Measurements from ENCODE around the gene ABCD1. TPM values are rescaled to one million over a fixed set of nuclear protein-coding genes. Genes with fewer than 3 reads are reported as not detected.
"Not testable (repeated sequence)": the region's sequence is repeated elsewhere in the genome, so short reads cannot be mapped to it uniquely, and the experiment has no call there.

Gene ABCD1
- total and polyA plus RNA-seq, 2 experiments from 2014 or later: 10.5 to 14.2 TPM

DNA sequence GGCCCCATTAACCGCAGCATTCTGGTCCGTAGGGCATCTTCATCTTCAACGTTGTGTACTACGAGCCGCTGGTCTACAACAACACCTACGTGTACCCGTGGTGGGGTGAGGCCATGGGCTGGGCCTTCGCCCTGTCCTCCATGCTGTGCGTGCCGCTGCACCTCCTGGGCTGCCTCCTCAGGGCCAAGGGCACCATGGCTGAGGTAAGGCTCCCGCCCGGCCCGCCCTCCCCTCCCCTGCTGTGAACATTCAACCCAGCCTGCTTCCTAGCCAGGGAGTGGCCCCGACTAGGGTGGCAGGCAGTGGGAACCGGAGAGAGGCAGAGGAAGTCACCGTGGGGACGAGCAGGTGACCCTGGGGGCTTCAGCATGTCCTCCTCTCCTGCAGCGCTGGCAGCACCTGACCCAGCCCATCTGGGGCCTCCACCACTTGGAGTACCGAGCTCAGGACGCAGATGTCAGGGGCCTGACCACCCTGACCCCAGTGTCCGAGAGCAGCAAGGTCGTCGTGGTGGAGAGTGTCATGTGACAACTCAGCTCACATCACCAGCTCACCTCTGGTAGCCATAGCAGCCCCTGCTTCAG, 29.9 kb upstream of the ABCD1 start:
- no peak for TF ChIP-seq CTCF (IDR thresholded peaks at IDR 0.05; ENCODE audit: poor library complexity)
- no peak for TF ChIP-seq EZH2 (IDR thresholded peaks at IDR 0.05; ENCODE audit: borderline replicate concordance)
- no peak for TF ChIP-seq EZH2phosphoT487 (IDR thresholded peaks at IDR 0.05; ENCODE audit: low read depth, severe bottlenecking, unreplicated experiment)

DNA sequence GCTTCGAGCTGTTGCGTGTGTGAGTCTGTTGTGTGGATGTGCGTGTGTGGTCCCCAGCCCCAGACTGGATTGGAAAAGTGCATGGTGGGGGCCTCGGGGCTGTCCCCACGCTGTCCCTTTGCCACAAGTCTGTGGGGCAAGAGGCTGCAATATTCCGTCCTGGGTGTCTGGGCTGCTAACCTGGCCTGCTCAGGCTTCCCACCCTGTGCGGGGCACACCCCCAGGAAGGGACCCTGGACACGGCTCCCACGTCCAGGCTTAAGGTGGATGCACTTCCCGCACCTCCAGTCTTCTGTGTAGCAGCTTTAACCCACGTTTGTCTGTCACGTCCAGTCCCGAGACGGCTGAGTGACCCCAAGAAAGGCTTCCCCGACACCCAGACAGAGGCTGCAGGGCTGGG, 28.6 kb upstream of the ABCD1 start:
- no peaks in the 10 kb centered on the region for H3K9me3 ChIP-seq (ENCODE audit: low read depth)
- WGBS (ENCODE audit: low lambda C conversion rate, missing lambda C conversion rate): 87% methylated on average over 14 of the region's 15 CpGs
- H3K27ac ChIP-seq: no peak overlapping the region
- no peaks in the 10 kb centered on the region for H4K20me1 ChIP-seq (ENCODE audit: insufficient read depth, poor library complexity, severe bottlenecking)
- no peaks in the 10 kb centered on the region for H3K79me2 ChIP-seq
- no peak for DNase-seq (ENCODE audit: low spot score)
- no peak overlapping the region for H3K4me2 ChIP-seq
- H3K36me3 ChIP-seq (replicated peaks; ENCODE audit: insufficient read depth, low read depth): no peaks in the 10 kb centered on the region
- no peaks in the 10 kb centered on the region for H3K4me1 ChIP-seq (ENCODE audit: insufficient read depth)
- no peaks in the 10 kb centered on the region for H3K9me2 ChIP-seq (replicated peaks; ENCODE audit: insufficient read depth)
- H2AFZ ChIP-seq: no peak overlapping the region
- no peaks in the 10 kb centered on the region for H3K27me3 ChIP-seq
- no peak for TF ChIP-seq EZH2 (IDR thresholded peaks at IDR 0.05; ENCODE audit: borderline replicate concordance)
- no peak for TF ChIP-seq EZH2phosphoT487 (IDR thresholded peaks at IDR 0.05; ENCODE audit: low read depth, severe bottlenecking, unreplicated experiment)
- TF ChIP-seq CTCF (IDR thresholded peaks at IDR 0.05; ENCODE audit: poor library complexity): no peak
- no peak overlapping the region for H3K4me3 ChIP-seq

More for the DNA sequence above, 29.9 kb upstream of the ABCD1 start:
- Histone ChIP-seq H3K27me3 (no peaks in the 10 kb centered on the region), H3K4me2 (no peak overlapping the region), H3K9me3 (ENCODE audit: low read depth) (no peaks in the 10 kb centered on the region), H3K79me2 (no peaks in the 10 kb centered on the region), H3K4me3 (no peak overlapping the region), H2AFZ (no peak overlapping the region), H3K4me1 (ENCODE audit: insufficient read depth) (no peaks in the 10 kb centered on the region), H3K27ac (no peak overlapping the region), H3K9me2 (replicated peaks; ENCODE audit: insufficient read depth) (no peaks in the 10 kb centered on the region), H3K36me3 (replicated peaks; ENCODE audit: insufficient read depth, low read depth) (no peaks in the 10 kb centered on the region), H4K20me1 (ENCODE audit: insufficient read depth, poor library complexity, severe bottlenecking) (no peaks in the 10 kb centered on the region)
- WGBS (ENCODE audit: low lambda C conversion rate, missing lambda C conversion rate): 91% methylated on average over 17 of the region's 23 CpGs
- DNase-seq (ENCODE audit: low spot score): no peak

DNA sequence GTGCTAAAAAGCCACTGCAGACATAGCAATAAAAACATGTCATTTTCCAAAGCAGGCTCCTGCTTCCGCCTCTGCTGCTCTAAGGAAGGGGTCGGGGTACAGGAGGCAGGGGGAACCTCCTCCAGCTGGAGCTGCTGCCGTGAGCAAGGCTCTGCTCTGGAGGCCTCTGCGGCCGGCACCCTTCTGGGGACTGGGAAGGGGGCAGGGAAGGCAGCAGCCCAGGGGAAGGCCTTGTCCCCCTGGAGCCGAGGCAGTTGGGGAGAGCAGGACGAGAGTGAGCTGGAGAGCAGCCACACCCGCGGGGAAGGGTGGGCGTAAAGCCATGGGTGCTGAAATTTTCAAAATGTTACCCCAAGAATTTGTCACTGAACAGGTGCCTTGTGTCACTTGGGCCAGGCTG, 28.1 kb upstream of the ABCD1 start:
- not testable (repeated sequence) for H3K9me3 ChIP-seq (ENCODE audit: low read depth); H3K9me2 ChIP-seq (replicated peaks; ENCODE audit: insufficient read depth); H3K4me3 ChIP-seq; H2AFZ ChIP-seq; H3K27me3 ChIP-seq; H3K4me1 ChIP-seq (ENCODE audit: insufficient read depth); H3K79me2 ChIP-seq; H3K36me3 ChIP-seq (replicated peaks; ENCODE audit: insufficient read depth, low read depth); DNase-seq (ENCODE audit: low spot score); H3K4me2 ChIP-seq; H3K27ac ChIP-seq; H4K20me1 ChIP-seq (ENCODE audit: insufficient read depth, poor library complexity, severe bottlenecking)
- WGBS (ENCODE audit: low lambda C conversion rate, missing lambda C conversion rate): 88% methylated on average over 10 of the region's 10 CpGs

- not testable (repeated sequence) for DNase-seq (ENCODE audit: low spot score); H3K27ac ChIP-seq; H3K9me3 ChIP-seq (ENCODE audit: low read depth); H3K27me3 ChIP-seq; H3K36me3 ChIP-seq (replicated peaks; ENCODE audit: insufficient read depth, low read depth); H3K4me1 ChIP-seq (ENCODE audit: insufficient read depth); H4K20me1 ChIP-seq (ENCODE audit: insufficient read depth, poor library complexity, severe bottlenecking); H3K4me3 ChIP-seq; H3K4me2 ChIP-seq; H2AFZ ChIP-seq; H3K79me2 ChIP-seq; H3K9me2 ChIP-seq (replicated peaks; ENCODE audit: insufficient read depth)
- WGBS (ENCODE audit: low lambda C conversion rate, missing lambda C conversion rate): 84% methylated on average over 16 of the region's 16 CpGs
Measured at GRCh38 chrX:153696986-153697722, 27.5 kb upstream of the ABCD1 start.

All from hepatocyte (in vitro differentiated cells).